Measurements from ENCODE around the gene POU2F3.

- TF ChIP-seq POLR2AphosphoS5 (IDR thresholded peaks at IDR 0.05) (no peak), CTCF (IDR thresholded peaks at IDR 0.05) (no peak), POLR2A (IDR thresholded peaks at IDR 0.05) (no peak)
These were observed 49.5 kb downstream of the POU2F3 start for GRCh38 chr11:120289426-120289825.
